ENCODE results near the gene SMC1B. TPM values are rescaled to one million over a fixed set of nuclear protein-coding genes. Genes with fewer than 3 reads are reported as not detected.

Gene SMC1B
- total and polyA plus RNA-seq, 2 of the 8 experiments (the other 6 are each of a cell fraction or from before 2014, with no cell fraction given): 0.02 TPM; not detected in 1

GRCh38 chr22:45351956-45352355, 61.4 kb downstream of the SMC1B start:
- H4K91ac ChIP-seq (replicated peaks; ENCODE audit: insufficient read length, low read length): no peak overlapping the region
- no peak overlapping the region for H2AFZ ChIP-seq (ENCODE audit: low read length)
- no peaks in the 10 kb centered on the region for H3K4me1 ChIP-seq (replicated peaks in 1 of 4; ENCODE audit: control insufficient read depth in 3 of 4, insufficient read depth in 4 of 4, low read length in 3 of 4)
- POLR2A ChIA-PET (ENCODE audit: partially characterized antibody): interaction anchor here (0.9 kb wide), 1 partner anchor 41 kb away, joined by 3 read pairs; no protein-coding TSS in a partner anchor
- FAIRE-seq (no peak), DNase-seq (ENCODE audit: low read depth in 1 of 2, low spot score in 2 of 2) (no peak)
- H2AK5ac ChIP-seq (ENCODE audit: low read depth, low read length): no peak overlapping the region
- H2BK20ac ChIP-seq (ENCODE audit: low read length): no peak overlapping the region
- no peak overlapping the region for H3K23ac ChIP-seq (ENCODE audit: insufficient read length)
- H3K14ac ChIP-seq (ENCODE audit: insufficient read length): no peak overlapping the region
- H2BK15ac ChIP-seq (ENCODE audit: low read length): no peak overlapping the region
- H3K27me3 ChIP-seq (replicated peaks in 1 of 4; ENCODE audit: control insufficient read depth in 3 of 4, extremely low read depth in 1 of 4, insufficient read depth in 3 of 4, low read length in 3 of 4): no peaks in the 10 kb centered on the region
- no peak overlapping the region for H2BK12ac ChIP-seq (ENCODE audit: low read depth, low read length)
- H3K36me3 ChIP-seq (ENCODE audit: control insufficient read depth in 2 of 4, insufficient read depth in 4 of 4, low read length in 3 of 4): no peaks in the 10 kb centered on the region
- no peaks in the 10 kb centered on the region for H3K9me3 ChIP-seq (ENCODE audit: insufficient read depth in 2 of 2, low read depth in 1 of 2, low read length in 1 of 2)
- 89% methylated on average over 1 of the region's 1 CpG; no CpG with 5 or more reads in 1 of the 2 experiments for WGBS, 2 experiments (ENCODE audit: extremely low coverage in 1 of 2, insufficient coverage in 1 of 2, insufficient read length in 1 of 2, insufficient replicate concordance in 2 of 2, low coverage in 1 of 2, low lambda C conversion rate in 2 of 2, missing lambda C conversion rate in 1 of 2)
- no peak overlapping the region for H3K27ac ChIP-seq (ENCODE audit: low read depth, low read length)
- CTCF ChIA-PET (ENCODE audit: partially characterized antibody): interaction anchor here (0.6 to 1.3 kb wide), 2 partner anchors 16 to 46 kb away, joined by 3 read pairs; no protein-coding TSS in a partner anchor
- H2BK120ac ChIP-seq (replicated peaks; ENCODE audit: low read depth, low read length): no peak overlapping the region
- H2BK5ac ChIP-seq (ENCODE audit: low read depth, low read length): no peak overlapping the region
- no peak overlapping the region for H3K4me3 ChIP-seq (ENCODE audit: extremely low read depth in 1 of 4, insufficient read depth in 2 of 4, low read depth in 3 of 4, low read length in 4 of 4)
- H3K9ac ChIP-seq (replicated peaks in 1 of 4; ENCODE audit: extremely low read depth in 1 of 4, low read depth in 3 of 4, low read length in 3 of 4): no peak overlapping the region
- H3K79me2 ChIP-seq (ENCODE audit: control insufficient read depth in 1 of 2, insufficient read depth in 2 of 2, low read length in 2 of 2): no peaks in the 10 kb centered on the region
- H3K56ac ChIP-seq (replicated peaks; ENCODE audit: insufficient read length, low read depth, low read length): no peak overlapping the region
- H4K20me1 ChIP-seq (replicated peaks in 1 of 2; ENCODE audit: control insufficient read depth in 1 of 2, insufficient read depth in 2 of 2, low read length in 2 of 2): no peaks in the 10 kb centered on the region
- H3K23me2 ChIP-seq (ENCODE audit: low read depth, low read length): no peaks in the 10 kb centered on the region
- no peaks in the 10 kb centered on the region for H3K79me1 ChIP-seq (ENCODE audit: low read depth, low read length)
- H3K18ac ChIP-seq (ENCODE audit: extremely low read depth, low read length): no peak overlapping the region
- no peak overlapping the region for H3K4me2 ChIP-seq (ENCODE audit: insufficient read depth in 1 of 2, low read depth in 2 of 2, low read length in 2 of 2)
- no peak overlapping the region for H4K8ac ChIP-seq (ENCODE audit: extremely low read depth, insufficient read depth, low read length)
- H4K5ac ChIP-seq (ENCODE audit: insufficient read length, low read depth, low read length): no peak overlapping the region
- H3K4ac ChIP-seq (replicated peaks; ENCODE audit: insufficient read length, low read depth, low read length): no peak overlapping the region
- TF ChIP-seq CHD1 (IDR thresholded peaks at IDR 0.05; ENCODE audit: low read depth, low read length): no peak
- no peak for TF ChIP-seq TAF1 (IDR thresholded peaks at IDR 0.05; ENCODE audit: low read depth, low read length)
- no peak for TF ChIP-seq KDM1A (IDR thresholded peaks at IDR 0.05; ENCODE audit: borderline replicate concordance, low read length)
- no peak for TF ChIP-seq ZNF274 (IDR thresholded peaks at IDR 0.05; ENCODE audit: borderline replicate concordance, extremely low read depth, low read length)
- no peak for TF ChIP-seq SIN3A (conservative IDR thresholded peaks at IDR 0.05 in 1 of 2, IDR thresholded peaks at IDR 0.05 in 1 of 2; ENCODE audit: low read depth in 1 of 2, low read length in 2 of 2)
- no peak for TF ChIP-seq YY1 (IDR thresholded peaks at IDR 0.05; ENCODE audit: low read depth, low read length)
- no peak for TF ChIP-seq GABPA (IDR thresholded peaks at IDR 0.05; ENCODE audit: borderline replicate concordance, insufficient read depth, low read length)
- TF ChIP-seq SUZ12 (IDR thresholded peaks at IDR 0.05; ENCODE audit: low read length): no peak
- no peak for TF ChIP-seq POLR2AphosphoS5 (IDR thresholded peaks at IDR 0.05; ENCODE audit: low read depth, low read length)
- no peak for TF ChIP-seq GTF2F1 (IDR thresholded peaks at IDR 0.05; ENCODE audit: borderline replicate concordance, low read depth, low read length)
- TF ChIP-seq SP4 (IDR thresholded peaks at IDR 0.05; ENCODE audit: low read length): no peak
- TF ChIP-seq USF2 (IDR thresholded peaks at IDR 0.05; ENCODE audit: low read length): no peak
- TF ChIP-seq SP1 (IDR thresholded peaks at IDR 0.05; ENCODE audit: low read depth, low read length): no peak
- no peak for TF ChIP-seq CHD2 (IDR thresholded peaks at IDR 0.05; ENCODE audit: low read length)
- no peak for TF ChIP-seq HDAC6 (IDR thresholded peaks at IDR 0.05; ENCODE audit: low read depth, low read length)
